DOHH2 (cell line): Measurements from ENCODE around the gene XRCC1.

ENCODE experiments used
- H3F3A ChIP-seq: fragments of 200-600 bp; sonication (generic), shearing (Covaris generic); 2 replicates; pipeline ENCODE4 v1.6.0; 2016; ENCODE audit warnings: antibody characterized with exemption, mild to moderate bottlenecking; ENCODE audit not compliant: control insufficient read depth, insufficient read depth
- H3K27ac ChIP-seq: fragments of 200-600 bp; sonication (generic); 2 replicates; pipeline ENCODE4 v1.5.1; 2014; ENCODE audit warnings: low read depth, mild to moderate bottlenecking, low read length, moderate library complexity
- H3K27me3 ChIP-seq: fragments of 200-600 bp; sonication (generic); 2 replicates; pipeline ENCODE4 v1.6.1; 2014; ENCODE audit warnings: mild to moderate bottlenecking, low read length, mixed read lengths; ENCODE audit not compliant: control insufficient read depth
- H3K36me3 ChIP-seq: fragments of 200-600 bp; sonication (generic); 2 replicates; pipeline ENCODE4 v1.6.1; 2014; ENCODE audit warnings: mild to moderate bottlenecking, low read length, moderate library complexity, mixed read lengths; ENCODE audit not compliant: control insufficient read depth
- H3K4me1 ChIP-seq: fragments of 200-600 bp; sonication (generic); 2 replicates; pipeline ENCODE4 v1.6.1; 2014; ENCODE audit warnings: mild to moderate bottlenecking, low read length, mixed read lengths; ENCODE audit not compliant: control insufficient read depth
- H3K4me2 ChIP-seq: fragments of 200-600 bp; sonication (generic); 2 replicates; pipeline ENCODE4 v1.6.0; 2014; ENCODE audit warnings: mild to moderate bottlenecking, low read length, moderate library complexity
- H3K4me3 ChIP-seq: fragments of 200-600 bp; sonication (generic); 2 replicates; pipeline ENCODE4 v1.5.1; 2014; ENCODE audit warnings: mild to moderate bottlenecking, low read length, mixed read lengths
- H3K79me2 ChIP-seq: fragments of 200-600 bp; sonication (generic); 2 replicates; pipeline ENCODE4 v1.6.1; 2014; ENCODE audit warnings: mild to moderate bottlenecking, low read length, mixed read lengths; ENCODE audit not compliant: control insufficient read depth
- H3K9me2 ChIP-seq: fragments of 200-600 bp; sonication (generic); replicated peaks from 2 replicates; pipeline ENCODE4 v1.6.1; 2014; ENCODE audit warnings: mild to moderate bottlenecking, low read length, mixed read lengths; ENCODE audit not compliant: control insufficient read depth
- H3K9me3 ChIP-seq: fragments of 200-600 bp; sonication (generic); 2 replicates; pipeline ENCODE4 v1.6.1; 2014; ENCODE audit warnings: antibody characterized with exemption, low read length, mixed read lengths; ENCODE audit not compliant: control insufficient read depth, insufficient read depth
- H4K20me1 ChIP-seq: fragments of 200-600 bp; sonication (generic); 2 replicates; pipeline ENCODE4 v1.6.0; 2014; ENCODE audit warnings: low read depth, mild to moderate bottlenecking, antibody characterized with exemption, low read length, moderate library complexity; ENCODE audit not compliant: control insufficient read depth, insufficient read depth
- CTCF ChIP-seq: fragments of 200-600 bp; sonication (generic); IDR thresholded peaks from one replicate; pipeline ENCODE4 v1.5.1; 2014; ENCODE audit warnings: antibody characterized with exemption, mild to moderate bottlenecking, low read depth, low read length; ENCODE audit not compliant: poor library complexity, severe bottlenecking
- EZH2phosphoT487 ChIP-seq: fragments of 200-600 bp; sonication (generic); IDR thresholded peaks from 2 replicates; pipeline ENCODE4 v1.6.1; 2017; ENCODE audit warnings: borderline replicate concordance, mild to moderate bottlenecking, antibody characterized with exemption, low read length, moderate library complexity, mixed read lengths

XRCC1 gene

DNA sequence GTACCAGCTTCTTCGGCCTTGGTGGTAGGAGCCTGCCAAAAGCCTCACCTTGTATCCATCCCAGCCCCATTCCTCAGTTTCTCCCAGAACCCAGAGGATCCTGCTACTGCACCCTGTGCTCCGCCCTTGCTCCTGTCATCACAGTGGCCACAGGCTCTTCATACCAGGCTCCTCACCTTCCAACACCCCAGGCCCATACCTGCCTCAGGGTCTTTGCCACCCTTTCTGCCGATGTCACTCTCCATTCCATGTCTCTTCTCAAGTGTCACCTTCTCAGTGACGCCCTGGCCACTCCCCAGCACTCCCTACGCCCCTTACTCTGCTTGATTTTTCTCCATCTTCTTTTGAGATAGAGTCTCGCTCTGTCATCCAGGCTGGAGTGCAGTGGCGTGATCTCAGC, 34.5 kb upstream of the XRCC1 start:
- TF ChIP-seq EZH2phosphoT487: no peak
- no peak for TF ChIP-seq CTCF
- Histone ChIP-seq H3K9me2 (no peaks in the 10 kb centered on the region), H3K27ac (no peak overlapping the region), H3K36me3 (peaks cover 40% of the 10 kb centered on the region), H3K4me3 (no peak overlapping the region), H3K9me3 (no peaks in the 10 kb centered on the region), H3K27me3 (no peaks in the 10 kb centered on the region), H3F3A (peaks cover 3% of the 10 kb centered on the region; the same call in 1 of the 2 replicates), H3K79me2 (peaks cover 45% of the 10 kb centered on the region), H3K4me2 (no peak overlapping the region), H4K20me1 (no peaks in the 10 kb centered on the region), H3K4me1 (no peaks in the 10 kb centered on the region)

DNA sequence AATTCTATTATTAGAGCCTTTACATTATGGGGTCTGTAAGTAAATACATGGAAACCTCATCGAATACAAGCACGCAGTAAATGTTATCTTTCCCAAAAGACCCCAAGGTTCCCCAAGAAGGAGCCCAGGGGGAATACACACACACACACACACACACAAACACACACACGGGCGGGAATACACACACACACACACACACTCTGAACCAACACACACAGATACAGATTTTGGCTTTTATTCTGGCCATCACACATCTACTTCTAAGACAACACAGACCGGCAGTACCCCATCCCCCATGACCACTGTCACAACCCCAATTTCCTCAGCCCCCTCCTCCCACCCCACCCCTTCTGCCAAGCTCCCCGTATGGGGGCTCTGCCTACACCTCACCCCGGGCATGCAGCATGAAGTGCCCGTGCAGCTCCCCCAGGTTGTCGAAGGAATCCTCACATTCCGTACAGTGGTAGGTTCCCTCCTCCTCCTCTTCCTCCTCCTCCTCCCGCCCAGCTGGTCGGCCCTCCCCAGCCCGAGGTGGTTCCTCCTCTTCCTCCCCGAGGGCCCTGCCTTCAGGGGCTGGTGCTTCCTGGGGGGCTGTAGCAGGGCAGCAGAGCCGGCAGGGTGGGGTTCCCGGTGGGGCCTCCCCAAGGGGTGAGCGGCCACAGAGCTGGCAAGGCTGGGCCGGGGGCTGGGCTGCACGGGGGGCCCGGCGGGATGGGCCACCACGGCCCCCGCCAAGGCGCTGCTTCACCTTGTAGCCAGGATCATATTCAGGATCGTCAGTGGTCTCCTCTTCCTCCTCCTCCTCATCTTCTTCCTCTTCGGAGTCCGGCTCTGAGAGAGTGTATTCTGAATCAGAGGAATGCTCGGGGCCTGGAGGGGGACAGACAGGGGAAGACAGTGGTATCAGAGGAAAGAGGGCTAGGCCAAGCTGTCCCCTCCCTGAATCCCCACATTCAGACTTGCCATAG, 32.2 kb upstream of the XRCC1 start:
- H3K27me3 ChIP-seq: no peaks in the 10 kb centered on the region
- H3K4me1 ChIP-seq: peaks cover 9% of the 10 kb centered on the region; the same call in 1 of the 2 replicates
- H3K4me2 ChIP-seq: no peak overlapping the region
- no peak overlapping the region for H3K27ac ChIP-seq
- H3K9me3 ChIP-seq: no peaks in the 10 kb centered on the region
- H3K4me3 ChIP-seq: no peak overlapping the region
- H3K36me3 ChIP-seq: peaks cover 30% of the 10 kb centered on the region
- H3K79me2 ChIP-seq: peaks cover 23% of the 10 kb centered on the region
- TF ChIP-seq CTCF (no peak), EZH2phosphoT487 (no peak)
- no peaks in the 10 kb centered on the region for H4K20me1 ChIP-seq
- H3K9me2 ChIP-seq: no peaks in the 10 kb centered on the region
- H3F3A ChIP-seq: peaks cover 3% of the 10 kb centered on the region; the same call in 1 of the 2 replicates

- H3K9me2 ChIP-seq: no peaks in the 10 kb centered on the region
- peaks cover 22% of the 10 kb centered on the region for H3K36me3 ChIP-seq
- peaks cover 3% of the 10 kb centered on the region; the same call in 1 of the 2 replicates for H3F3A ChIP-seq
- peaks cover 15% of the 10 kb centered on the region for H3K79me2 ChIP-seq
- H3K27me3 ChIP-seq: no peaks in the 10 kb centered on the region
- no peak overlapping the region for H3K4me3 ChIP-seq
- H3K4me2 ChIP-seq: no peak overlapping the region
- H3K9me3 ChIP-seq: no peaks in the 10 kb centered on the region
- TF ChIP-seq EZH2phosphoT487 (no peak), CTCF (no peak)
- no peaks in the 10 kb centered on the region for H4K20me1 ChIP-seq
- H3K27ac ChIP-seq: no peak overlapping the region
- peaks cover 9% of the 10 kb centered on the region; the same call in 1 of the 2 replicates for H3K4me1 ChIP-seq
Measured at GRCh38 chr19:43606569-43607229, 31.4 kb upstream of the XRCC1 start.
